Measurements from ENCODE around the gene TARS1.

DNA sequence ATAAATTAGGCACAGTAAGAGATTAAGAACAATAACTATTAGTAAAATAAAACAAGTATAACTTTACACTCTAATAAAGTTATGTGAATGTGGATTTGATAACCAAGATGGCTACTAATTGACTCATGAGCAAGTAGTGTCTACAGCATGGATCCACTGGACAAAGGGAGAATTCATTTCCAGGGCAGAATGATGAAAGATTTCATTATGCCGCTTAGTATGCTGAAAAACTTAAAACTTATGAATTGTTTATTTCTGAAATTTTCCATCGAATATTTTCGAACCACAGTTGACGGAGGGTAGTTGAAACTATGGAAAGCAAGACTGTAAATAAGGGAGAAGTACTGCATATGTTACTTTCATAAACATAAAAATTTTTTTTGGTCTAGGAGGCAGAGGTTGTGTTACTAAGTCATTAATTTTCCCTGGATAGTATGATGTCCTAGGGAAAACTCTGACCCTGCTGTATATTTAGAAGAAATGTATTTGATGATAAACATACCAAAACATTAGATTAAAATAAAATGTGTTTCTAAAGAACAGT is 24.9 kb upstream of the TARS1 start:
- TF ChIP-seq, protein P1, sequence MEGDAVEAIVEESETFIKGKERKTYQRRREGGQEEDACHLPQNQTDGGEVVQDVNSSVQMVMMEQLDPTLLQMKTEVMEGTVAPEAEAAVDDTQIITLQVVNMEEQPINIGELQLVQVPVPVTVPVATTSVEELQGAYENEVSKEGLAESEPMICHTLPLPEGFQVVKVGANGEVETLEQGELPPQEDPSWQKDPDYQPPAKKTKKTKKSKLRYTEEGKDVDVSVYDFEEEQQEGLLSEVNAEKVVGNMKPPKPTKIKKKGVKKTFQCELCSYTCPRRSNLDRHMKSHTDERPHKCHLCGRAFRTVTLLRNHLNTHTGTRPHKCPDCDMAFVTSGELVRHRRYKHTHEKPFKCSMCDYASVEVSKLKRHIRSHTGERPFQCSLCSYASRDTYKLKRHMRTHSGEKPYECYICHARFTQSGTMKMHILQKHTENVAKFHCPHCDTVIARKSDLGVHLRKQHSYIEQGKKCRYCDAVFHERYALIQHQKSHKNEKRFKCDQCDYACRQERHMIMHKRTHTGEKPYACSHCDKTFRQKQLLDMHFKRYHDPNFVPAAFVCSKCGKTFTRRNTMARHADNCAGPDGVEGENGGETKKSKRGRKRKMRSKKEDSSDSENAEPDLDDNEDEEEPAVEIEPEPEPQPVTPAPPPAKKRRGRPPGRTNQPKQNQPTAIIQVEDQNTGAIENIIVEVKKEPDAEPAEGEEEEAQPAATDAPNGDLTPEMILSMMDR (conservative IDR thresholded peaks at IDR 0.05; ENCODE audit: low read depth, low read length): no peak
- TF ChIP-seq POLR2A (IDR thresholded peaks at IDR 0.05; ENCODE audit: low read depth, low read length) (no peak), MXI1 (IDR thresholded peaks at IDR 0.05; ENCODE audit: borderline replicate concordance, low read depth, low read length) (no peak)

All from IMR-90 (cell line).